Measurements from ENCODE around the gene NUP205.

GRCh38 chr7:135523146-135523545, 34.6 kb upstream of the NUP205 start:
- TF ChIP-seq, protein P1, sequence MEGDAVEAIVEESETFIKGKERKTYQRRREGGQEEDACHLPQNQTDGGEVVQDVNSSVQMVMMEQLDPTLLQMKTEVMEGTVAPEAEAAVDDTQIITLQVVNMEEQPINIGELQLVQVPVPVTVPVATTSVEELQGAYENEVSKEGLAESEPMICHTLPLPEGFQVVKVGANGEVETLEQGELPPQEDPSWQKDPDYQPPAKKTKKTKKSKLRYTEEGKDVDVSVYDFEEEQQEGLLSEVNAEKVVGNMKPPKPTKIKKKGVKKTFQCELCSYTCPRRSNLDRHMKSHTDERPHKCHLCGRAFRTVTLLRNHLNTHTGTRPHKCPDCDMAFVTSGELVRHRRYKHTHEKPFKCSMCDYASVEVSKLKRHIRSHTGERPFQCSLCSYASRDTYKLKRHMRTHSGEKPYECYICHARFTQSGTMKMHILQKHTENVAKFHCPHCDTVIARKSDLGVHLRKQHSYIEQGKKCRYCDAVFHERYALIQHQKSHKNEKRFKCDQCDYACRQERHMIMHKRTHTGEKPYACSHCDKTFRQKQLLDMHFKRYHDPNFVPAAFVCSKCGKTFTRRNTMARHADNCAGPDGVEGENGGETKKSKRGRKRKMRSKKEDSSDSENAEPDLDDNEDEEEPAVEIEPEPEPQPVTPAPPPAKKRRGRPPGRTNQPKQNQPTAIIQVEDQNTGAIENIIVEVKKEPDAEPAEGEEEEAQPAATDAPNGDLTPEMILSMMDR (IDR thresholded peaks at IDR 0.05) = no peak
- TF ChIP-seq NR2C2 (CRISPR knock-in tag; IDR thresholded peaks at IDR 0.05) (no peak), SMAD4 (CRISPR knock-in tag; IDR thresholded peaks at IDR 0.05) (no peak), NR3C1 (CRISPR knock-in tag; conservative IDR thresholded peaks at IDR 0.05; ENCODE audit: low read depth) (no peak), FOXJ3 (CRISPR knock-in tag; IDR thresholded peaks at IDR 0.05; ENCODE audit: borderline replicate concordance) (no peak), JUN (CRISPR knock-in tag; IDR thresholded peaks at IDR 0.05) (no peak)

Measured in WTC11 (cell line).